Measurements from ENCODE around the gene TH.

- TF ChIP-seq CTCF (IDR thresholded peaks at IDR 0.05; ENCODE audit: low read depth, low read length, poor library complexity, severe bottlenecking) (no peak), EZH2phosphoT487 (IDR thresholded peaks at IDR 0.05; ENCODE audit: borderline replicate concordance, low read length) (no peak)
Observed at GRCh38 chr11:2213384-2213842, 41.8 kb upstream of the TH start.

Measured in DOHH2 (cell line).